ENCODE results near the gene ENTR1. TPM values are rescaled to one million over a fixed set of nuclear protein-coding genes. Genes with fewer than 3 reads are reported as not detected.

ENTR1 gene
- total and polyA plus RNA-seq, 2 donors (not counting 1 experiment from before 2014, with no cell fraction given), result 77.7 to 86.3 TPM

- H3K4me2 ChIP-seq (replicated peaks; ENCODE audit: low read depth, low read length, poor library complexity, severe bottlenecking), result no peak overlapping the region
- H3K27me3 ChIP-seq (replicated peaks in 1 of 4; ENCODE audit: control extremely low read depth in 1 of 4, control insufficient read depth in 3 of 4, insufficient read depth in 4 of 4, low read length in 3 of 4), result no peaks in the 10 kb centered on the region
- H3K36me3 ChIP-seq (replicated peaks in 1 of 2; ENCODE audit: control extremely low read depth in 1 of 2, control insufficient read depth in 1 of 2, extremely low read depth in 1 of 2, insufficient read depth in 2 of 2, low read length in 1 of 2), result peaks cover 0 to 49% of the 10 kb centered on the region in 2 experiments
- H3K9ac ChIP-seq (ENCODE audit: low read length), result no peak overlapping the region
- Mint-ChIP-seq H3K27ac (no peak overlapping the region), H3K4me3 (no peak overlapping the region), H3K27me3 (no peaks in the 10 kb centered on the region), H3K9me3 (ENCODE audit: insufficient read depth) (no peaks in the 10 kb centered on the region), H3K4me1 (no peaks in the 10 kb centered on the region)
- H3K4me3 ChIP-seq (ENCODE audit: control extremely low read depth in 1 of 5, extremely low read depth in 1 of 5, insufficient read depth in 1 of 5, low read depth in 2 of 5, low read length in 4 of 5), result no peak overlapping the region
- ChIA-PET CTCF (interaction anchor here (2.0 kb wide), 1 partner anchor 61 kb away, joined by 4 read pairs; no protein-coding TSS in a partner anchor), POLR2A (no interaction called here)
- no peaks in the 10 kb centered on the region for H3K4me1 ChIP-seq (ENCODE audit: control insufficient read depth in 2 of 2, insufficient read depth in 2 of 2, low read length in 2 of 2)
- WGBS (ENCODE audit: insufficient coverage), result 92% methylated on average over 22 of the region's 27 CpGs
- intact Hi-C loops (cut with micrococcal nuclease), result no loop called here
- H2AFZ ChIP-seq (ENCODE audit: insufficient read depth, low read depth, low read length, poor library complexity, severe bottlenecking), result no peak overlapping the region
- TF ChIP-seq CTCF (IDR thresholded peaks at IDR 0.05) (no peak), EZH2 (IDR thresholded peaks at IDR 0.05; ENCODE audit: borderline replicate concordance, insufficient read depth, low read depth, low read length, poor library complexity, severe bottlenecking) (no peak)
- no peaks in the 10 kb centered on the region for H3K79me2 ChIP-seq (ENCODE audit: control insufficient read depth, insufficient read depth, low read length)
- H3K9me3 ChIP-seq (ENCODE audit: control extremely low read depth in 1 of 3, control insufficient read depth in 2 of 3, insufficient read depth in 1 of 3, low read length in 2 of 3), result no peaks in the 10 kb centered on the region
- ATAC-seq (ENCODE audit: low read depth) (no peak), DNase-seq (no peak)
- no peaks in the 10 kb centered on the region for H4K20me1 ChIP-seq (ENCODE audit: control insufficient read depth, insufficient read depth, low read length, poor library complexity, severe bottlenecking)
- H3K27ac ChIP-seq (ENCODE audit: low read length in 2 of 2), result no peak overlapping the region
Observed at GRCh38 chr9:136424750-136425362, 14.4 kb upstream of the ENTR1 start.

DNA sequence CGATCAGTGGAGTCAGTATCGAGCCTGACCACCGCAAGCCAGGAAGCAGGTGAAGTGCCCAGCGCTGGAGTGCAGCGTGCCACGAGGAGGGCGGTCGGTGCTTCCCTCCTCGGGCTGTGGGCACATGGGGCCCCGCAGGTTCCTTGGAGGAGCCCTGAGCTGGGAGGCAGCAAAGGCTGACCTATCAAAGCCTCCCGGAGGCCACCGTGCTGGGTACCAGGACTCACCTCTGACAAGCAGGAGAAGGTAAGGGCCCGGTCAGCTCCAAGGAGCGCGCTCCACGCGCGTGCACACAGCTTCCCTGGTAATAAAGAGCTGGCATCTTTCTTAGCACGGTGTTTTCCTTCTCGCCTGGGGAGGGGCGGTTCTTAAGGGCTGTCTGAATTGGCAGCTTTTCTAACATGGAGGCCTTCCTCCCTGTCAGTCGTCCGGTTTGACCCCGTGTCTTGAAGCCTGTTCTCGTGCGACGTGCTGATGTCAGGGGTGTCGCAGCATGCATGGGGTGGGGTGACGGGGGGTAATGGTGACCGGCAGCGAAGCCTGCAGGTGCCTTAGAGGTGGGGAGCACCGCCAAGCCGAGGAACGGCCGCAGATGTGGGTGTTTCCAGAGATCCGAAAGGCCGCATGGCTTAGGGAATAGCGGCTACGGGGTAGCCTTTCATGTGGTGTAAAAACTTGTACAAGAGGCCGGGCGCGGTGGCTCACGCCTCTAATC is 13.2 kb upstream of the ENTR1 start:
- no peak for ATAC-seq (ENCODE audit: low read depth)
- no peaks in the 10 kb centered on the region for H3K4me1 Mint-ChIP-seq
- H3K4me3 Mint-ChIP-seq, result no peak overlapping the region
- H3K27ac Mint-ChIP-seq, result no peak overlapping the region
- H3K4me3 ChIP-seq (ENCODE audit: control extremely low read depth in 1 of 5, extremely low read depth in 1 of 5, insufficient read depth in 1 of 5, low read depth in 2 of 5, low read length in 4 of 5), result no peak overlapping the region
- no peaks in the 10 kb centered on the region for H3K27me3 ChIP-seq (replicated peaks in 1 of 4; ENCODE audit: control extremely low read depth in 1 of 4, control insufficient read depth in 3 of 4, insufficient read depth in 4 of 4, low read length in 3 of 4)
- ChIA-PET CTCF (no interaction called here), POLR2A (no interaction called here)
- H3K4me2 ChIP-seq (replicated peaks; ENCODE audit: low read depth, low read length, poor library complexity, severe bottlenecking), result no peak overlapping the region
- H3K4me1 ChIP-seq (ENCODE audit: control insufficient read depth in 2 of 2, insufficient read depth in 2 of 2, low read length in 2 of 2), result no peaks in the 10 kb centered on the region
- no peak overlapping the region for H2AFZ ChIP-seq (ENCODE audit: insufficient read depth, low read depth, low read length, poor library complexity, severe bottlenecking)
- no peaks in the 10 kb centered on the region for H3K9me3 ChIP-seq (ENCODE audit: control extremely low read depth in 1 of 3, control insufficient read depth in 2 of 3, insufficient read depth in 1 of 3, low read length in 2 of 3)
- no peak for TF ChIP-seq CTCF (IDR thresholded peaks at IDR 0.05)
- no peaks in the 10 kb centered on the region for H3K9me3 Mint-ChIP-seq (ENCODE audit: insufficient read depth)
- no peaks in the 10 kb centered on the region for H4K20me1 ChIP-seq (ENCODE audit: control insufficient read depth, insufficient read depth, low read length, poor library complexity, severe bottlenecking)
- DNase-seq, result no peak
- intact Hi-C loops (cut with micrococcal nuclease), result no loop called here
- H3K27ac ChIP-seq (ENCODE audit: low read length in 2 of 2), result no peak overlapping the region
- peaks cover 0 to 50% of the 10 kb centered on the region in 2 experiments for H3K36me3 ChIP-seq (replicated peaks in 1 of 2; ENCODE audit: control extremely low read depth in 1 of 2, control insufficient read depth in 1 of 2, extremely low read depth in 1 of 2, insufficient read depth in 2 of 2, low read length in 1 of 2)
- no peak overlapping the region for H3K9ac ChIP-seq (ENCODE audit: low read length)
- no peaks in the 10 kb centered on the region for H3K27me3 Mint-ChIP-seq
- no peaks in the 10 kb centered on the region for H3K79me2 ChIP-seq (ENCODE audit: control insufficient read depth, insufficient read depth, low read length)
- WGBS (ENCODE audit: insufficient coverage), result 95% methylated on average over 42 of the region's 43 CpGs

All from B cell (primary cell).